ENCODE results near the gene ANKRD20A1.
"Not testable (repeated sequence)": the region's sequence is repeated elsewhere in the genome, so short reads cannot be mapped to it uniquely, and the experiment has no call there.

ANKRD20A1 gene

GRCh38 chr9:67858871-67859270 is at the start of gene ANKRD20A1:
Gene ANKRD20A1 (plus strand): TSS chr9:67858931. CDS start chr9:67859427, 496 bp downstream.
- not testable (repeated sequence) for DNase-seq (ENCODE audit: low spot score)

- not testable (repeated sequence) for DNase-seq (ENCODE audit: low spot score)
Measured at GRCh38 chr9:67832088-67832487, 26.6 kb upstream of the ANKRD20A1 start.
